Measurements from ENCODE around the gene SFT2D1. TPM values are rescaled to one million over a fixed set of nuclear protein-coding genes. Genes with fewer than 3 reads are reported as not detected.

SFT2D1 gene
- total RNA-seq, 1 donor from 2014 or later = 62.4 TPM

GRCh38 chr6:166306378-166307081 lies 35.8 kb downstream of the SFT2D1 start:
- TF ChIP-seq CTCF (conservative IDR thresholded peaks at IDR 0.05; ENCODE audit: low read depth, low read length) = no peak
- no peak overlapping the region for H3K4me3 ChIP-seq (ENCODE audit: low read depth, low read length)

DNA sequence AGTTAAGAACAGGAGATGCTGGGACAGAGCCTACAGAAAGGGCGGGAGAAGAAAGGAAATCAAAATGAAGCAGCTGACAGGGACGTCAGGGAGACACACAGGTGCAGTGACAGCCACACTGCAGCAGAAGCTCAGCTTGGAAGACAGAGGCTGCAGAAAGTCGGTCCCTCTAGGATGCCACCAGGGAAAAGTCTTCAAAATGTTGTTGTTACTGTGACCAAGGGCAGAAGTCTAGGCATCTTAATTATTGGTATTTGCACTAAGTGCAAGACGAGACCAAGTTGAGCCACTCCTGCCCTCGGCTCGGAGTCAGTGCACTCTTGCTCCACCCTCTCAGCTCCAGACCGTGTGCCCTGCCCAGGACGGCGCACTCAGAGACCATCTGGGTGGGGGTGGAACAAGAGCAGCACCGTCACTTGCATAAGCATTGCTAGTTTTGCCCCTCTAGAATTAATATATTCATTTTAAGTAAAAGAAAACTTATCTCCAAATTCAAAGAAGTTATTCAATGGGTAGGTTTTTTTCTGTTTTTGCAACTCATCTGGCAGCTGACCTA lies 36.7 kb downstream of the SFT2D1 start:
- no peak for TF ChIP-seq CTCF (conservative IDR thresholded peaks at IDR 0.05; ENCODE audit: low read depth, low read length)
- H3K4me3 ChIP-seq (ENCODE audit: low read depth, low read length) = no peak overlapping the region
- DNase-seq (ENCODE audit: low read depth) = no peak

More at GRCh38 chr6:166306378-166307081, 35.8 kb downstream of the SFT2D1 start:
- DNase-seq (ENCODE audit: low read depth) = no peak

DNA sequence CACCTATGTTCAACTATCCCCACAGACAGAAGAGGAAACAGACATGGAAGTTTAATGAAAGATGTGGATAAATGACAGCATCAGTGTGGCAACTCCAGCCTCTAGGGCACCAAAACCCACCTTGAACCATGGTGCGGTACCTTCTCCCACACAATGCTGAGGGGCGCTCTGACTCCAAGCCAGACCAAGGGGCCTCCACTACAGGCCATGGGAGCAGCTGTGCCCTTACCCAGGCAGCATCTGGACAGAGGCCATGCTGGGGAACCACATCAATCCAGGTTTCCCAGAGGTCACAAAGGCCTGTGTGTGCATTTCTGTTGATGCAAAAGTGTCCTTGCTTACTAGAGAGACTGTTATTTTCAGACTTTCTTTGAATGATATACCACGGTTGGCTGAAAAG lies 38.2 kb downstream of the SFT2D1 start:
- no peak overlapping the region for H3K4me3 ChIP-seq (ENCODE audit: low read depth, low read length)
- no peak for TF ChIP-seq CTCF (conservative IDR thresholded peaks at IDR 0.05; ENCODE audit: low read depth, low read length)
- DNase-seq (ENCODE audit: low read depth) = no peak

- TF ChIP-seq CTCF (conservative IDR thresholded peaks at IDR 0.05; ENCODE audit: low read depth, low read length) = no peak
- DNase-seq (ENCODE audit: low read depth) = no peak
- no peak overlapping the region for H3K4me3 ChIP-seq (ENCODE audit: low read depth, low read length)
Observed at GRCh38 chr6:166301611-166302529, 40.5 kb downstream of the SFT2D1 start.

DNA sequence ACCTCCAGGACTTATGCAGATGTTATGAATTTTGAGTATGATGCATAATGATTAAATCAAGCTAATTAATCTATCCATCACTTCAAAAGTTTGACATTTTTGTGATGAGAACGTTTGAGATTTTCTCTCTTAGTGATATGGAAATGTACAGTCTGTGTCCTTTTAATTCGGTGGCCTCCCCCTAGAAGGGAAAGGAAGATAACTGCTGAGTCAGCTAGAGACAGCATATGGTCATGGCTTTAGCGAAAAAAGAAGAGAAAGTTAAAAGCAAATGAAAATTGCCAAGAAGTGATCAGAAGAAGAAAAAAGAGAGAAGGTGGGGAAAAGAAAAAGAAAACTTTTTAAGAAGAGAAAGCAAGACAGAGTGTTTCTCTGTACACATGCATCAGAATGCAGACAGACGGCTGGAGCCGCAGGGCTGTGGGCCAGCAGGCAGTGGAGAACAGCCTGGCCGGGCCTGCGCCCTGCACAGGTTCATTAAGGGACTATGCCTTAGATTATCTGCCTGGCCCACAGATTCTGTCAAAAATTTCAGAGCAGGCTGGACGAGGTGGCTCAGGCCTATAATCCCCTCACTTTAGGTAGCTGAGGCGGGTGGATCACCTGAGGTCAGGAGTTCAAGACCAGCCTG lies 41.9 kb downstream of the SFT2D1 start:
- no peak overlapping the region for H3K4me3 ChIP-seq (ENCODE audit: low read depth, low read length)
- TF ChIP-seq CTCF (conservative IDR thresholded peaks at IDR 0.05; ENCODE audit: low read depth, low read length) = no peak
- DNase-seq (ENCODE audit: low read depth) = no peak

GRCh38 chr6:166297606-166298005 lies 44.7 kb downstream of the SFT2D1 start:
- no peak overlapping the region for H3K4me3 ChIP-seq (ENCODE audit: low read depth, low read length)
- TF ChIP-seq CTCF (conservative IDR thresholded peaks at IDR 0.05; ENCODE audit: low read depth, low read length) = no peak
- no peak for DNase-seq (ENCODE audit: low read depth)
